GM12878 (cell line): ENCODE measurements around the gene CNIH1.

Experiments
- EZH2 ChIP-seq: IDR thresholded peaks from 2 replicates; pipeline ENCODE4 v1.6.1; 2012; ENCODE audit warnings: low read depth, mild to moderate bottlenecking, control low read depth, inconsistent platforms, low read length, borderline replicate concordance; ENCODE audit not compliant: control insufficient read depth
- MEF2A ChIP-seq: IDR thresholded peaks from 2 replicates; pipeline ENCODE4 v1.6.1; 2011; ENCODE audit warnings: low read depth, mild to moderate bottlenecking, low read length, moderate library complexity; ENCODE audit not compliant: insufficient read depth
- POLR2A ChIP-seq: IDR thresholded peaks from 2 replicates; pipeline ENCODE4 v1.6.1; 2011; ENCODE audit warnings: low read depth, mild to moderate bottlenecking, low read length
- RAD21 ChIP-seq: IDR thresholded peaks from 2 replicates; pipeline ENCODE4 v1.6.1; 2011; ENCODE audit warnings: mild to moderate bottlenecking, low read depth, low read length, moderate library complexity; ENCODE audit not compliant: insufficient read depth
- SREBF1 ChIP-seq: IDR thresholded peaks from 2 replicates; pipeline ENCODE4 v1.6.1; 2012; ENCODE audit warnings: mild to moderate bottlenecking, low read length
- SREBF2 ChIP-seq: IDR thresholded peaks from 2 replicates; pipeline ENCODE4 v1.6.1; 2012; ENCODE audit warnings: mild to moderate bottlenecking, low read length
- TF ChIP-seq, protein P1 (sequence below), 3 experiments: IDR thresholded peaks in 2 of 3; conservative IDR thresholded peaks in 1 of 3; 2 replicates each; pipeline ENCODE4 v1.5.1; 2011; ENCODE audit warnings: low read depth in 3 of 3, low read length in 3 of 3, mild to moderate bottlenecking in 3 of 3, control low read depth in 2 of 3, moderate library complexity in 2 of 3, inconsistent platforms in 1 of 3, mixed read lengths in 1 of 3; ENCODE audit not compliant: control insufficient read depth in 2 of 3, insufficient read depth in 1 of 3; ENCODE audit errors: extremely low read depth in 1 of 3

DNA sequence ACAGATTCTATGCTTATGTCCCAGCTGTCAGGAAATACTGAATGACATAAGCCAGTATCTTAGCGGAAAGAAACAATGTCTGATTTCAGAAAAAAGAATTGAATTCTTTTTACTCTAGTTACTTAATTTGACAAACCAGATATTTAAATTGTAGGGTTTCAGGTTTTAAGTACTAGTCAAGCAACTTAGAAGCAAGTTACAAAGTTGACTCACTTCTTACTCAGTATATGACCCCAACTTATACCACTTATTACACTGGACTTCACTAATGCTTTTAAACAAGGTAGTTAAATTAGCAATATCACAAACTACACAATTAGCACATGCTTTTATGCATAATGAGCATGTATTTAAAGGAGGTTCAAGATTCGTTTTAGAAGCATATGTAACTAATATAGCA, 40.5 kb upstream of the CNIH1 start:
- TF ChIP-seq SREBF1, result no peak
- no peak for TF ChIP-seq POLR2A
- no peak for TF ChIP-seq RAD21
- no peak for TF ChIP-seq SREBF2
- no peak for TF ChIP-seq EZH2
- TF ChIP-seq, protein P1, sequence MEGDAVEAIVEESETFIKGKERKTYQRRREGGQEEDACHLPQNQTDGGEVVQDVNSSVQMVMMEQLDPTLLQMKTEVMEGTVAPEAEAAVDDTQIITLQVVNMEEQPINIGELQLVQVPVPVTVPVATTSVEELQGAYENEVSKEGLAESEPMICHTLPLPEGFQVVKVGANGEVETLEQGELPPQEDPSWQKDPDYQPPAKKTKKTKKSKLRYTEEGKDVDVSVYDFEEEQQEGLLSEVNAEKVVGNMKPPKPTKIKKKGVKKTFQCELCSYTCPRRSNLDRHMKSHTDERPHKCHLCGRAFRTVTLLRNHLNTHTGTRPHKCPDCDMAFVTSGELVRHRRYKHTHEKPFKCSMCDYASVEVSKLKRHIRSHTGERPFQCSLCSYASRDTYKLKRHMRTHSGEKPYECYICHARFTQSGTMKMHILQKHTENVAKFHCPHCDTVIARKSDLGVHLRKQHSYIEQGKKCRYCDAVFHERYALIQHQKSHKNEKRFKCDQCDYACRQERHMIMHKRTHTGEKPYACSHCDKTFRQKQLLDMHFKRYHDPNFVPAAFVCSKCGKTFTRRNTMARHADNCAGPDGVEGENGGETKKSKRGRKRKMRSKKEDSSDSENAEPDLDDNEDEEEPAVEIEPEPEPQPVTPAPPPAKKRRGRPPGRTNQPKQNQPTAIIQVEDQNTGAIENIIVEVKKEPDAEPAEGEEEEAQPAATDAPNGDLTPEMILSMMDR (IDR thresholded peaks at IDR 0.05 in 2 of 3, conservative IDR thresholded peaks at IDR 0.05 in 1 of 3; ENCODE audit: control insufficient read depth in 2 of 3, extremely low read depth in 1 of 3, insufficient read depth in 1 of 3, low read depth in 3 of 3, low read length in 3 of 3), result no peak
- no peak for TF ChIP-seq MEF2A
